Activated CD4-positive, alpha-beta T cell treated with anti-CD3 and anti-CD28 coated beads, Interleukin-2, amount 10 ng/mL, durations not matched to agents 24 days and 14 days (primary cell): ENCODE data around the gene STX18. TPM values are rescaled to one million over a fixed set of nuclear protein-coding genes. Genes with fewer than 3 reads are reported as not detected.

Experiments used
- DNase-seq: peaks from one replicate; pipeline ENCODE4 v3.0.0; 2022
- H3K27ac Mint-ChIP-seq: one replicate; pipeline ENCODE4 v1.8.0; 2022; ENCODE audit warnings: mild to moderate bottlenecking, mixed read lengths
- H3K27me3 Mint-ChIP-seq: one replicate; pipeline ENCODE4 v1.8.0; 2022; ENCODE audit warnings: mixed read lengths
- H3K36me3 Mint-ChIP-seq: one replicate; pipeline ENCODE4 v1.8.0; 2022; ENCODE audit warnings: low read depth, mild to moderate bottlenecking, mixed read lengths
- H3K4me1 Mint-ChIP-seq: one replicate; pipeline ENCODE4 v1.8.0; 2021; ENCODE audit warnings: mixed read lengths
- H3K4me3 Mint-ChIP-seq: one replicate; pipeline ENCODE4 v1.8.0; 2022; ENCODE audit warnings: mild to moderate bottlenecking, moderate library complexity, mixed read lengths
- H3K9me3 Mint-ChIP-seq: one replicate; pipeline ENCODE4 v1.8.0; 2021; ENCODE audit warnings: mixed read lengths
- intact Hi-C: fragments of 100-400 bp; cut with micrococcal nuclease; formaldehyde crosslinking; loops from one replicate; pipeline ENCODE4 v1.15.1; 2023
- total RNA-seq: library from RNA; stranded (reverse); gene quantifications from 2 replicates; pipeline ENCODE4 v1.2.3, GENCODE V29; 2022

STX18 gene
- total RNA-seq, 1 donor from 2014 or later: 35.6 TPM

DNA sequence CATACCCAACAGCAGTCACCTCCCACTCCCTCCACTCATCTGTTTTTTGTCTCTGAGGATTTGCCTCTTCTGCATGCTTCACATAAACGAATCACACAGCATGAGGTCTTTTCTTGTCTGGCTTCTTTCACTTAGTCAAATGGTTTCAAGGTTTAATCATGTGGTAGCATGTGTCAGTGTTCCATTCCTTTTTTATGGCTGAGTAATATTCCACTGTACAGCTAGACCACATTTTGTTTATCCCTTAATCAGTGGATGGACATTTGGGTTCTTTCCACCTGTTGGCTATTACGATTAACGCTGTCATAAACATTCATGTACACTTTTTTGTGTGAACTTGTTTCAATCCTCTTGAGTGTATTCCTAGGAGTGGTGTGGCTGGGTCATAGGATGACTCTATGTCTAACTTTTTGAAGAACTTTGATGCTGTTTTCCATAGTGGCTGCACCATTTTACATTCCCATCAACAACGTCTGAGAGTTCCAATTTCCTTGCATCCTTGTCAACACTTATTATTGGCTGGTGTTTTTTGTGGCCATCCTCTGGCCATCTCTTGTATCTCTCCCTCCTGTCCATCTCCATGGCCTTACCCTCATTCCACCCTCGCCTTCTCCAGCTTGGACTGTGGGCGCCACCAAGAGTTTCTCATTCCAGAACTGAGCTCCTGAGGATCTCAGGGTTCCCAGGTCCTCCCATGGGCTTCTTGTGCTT lies 167.3 kb downstream of the STX18 start:
- no peak overlapping the region for H3K4me3 Mint-ChIP-seq
- intact Hi-C loops: no loop called here
- H3K27ac Mint-ChIP-seq: no peak overlapping the region
- H3K4me1 Mint-ChIP-seq: no peaks in the 10 kb centered on the region
- H3K36me3 Mint-ChIP-seq: no peaks in the 10 kb centered on the region
- DNase-seq: no peak
- peaks cover 3% of the 10 kb centered on the region for H3K9me3 Mint-ChIP-seq
- peaks cover 6% of the 10 kb centered on the region for H3K27me3 Mint-ChIP-seq

Other genes starting within 250 kb of the STX18 start
- 0.09 and 0.44 TPM in 2 replicates for gene NSG1, start 154.9 kb downstream of the STX18 start, total RNA-seq